ENCODE data around the gene RASD1. TPM values are rescaled to one million over a fixed set of nuclear protein-coding genes. Genes with fewer than 3 reads are reported as not detected.

Gene RASD1
- total and polyA plus RNA-seq, 2 experiments from 2014 or later: 1.2 to 2.2 TPM

DNA sequence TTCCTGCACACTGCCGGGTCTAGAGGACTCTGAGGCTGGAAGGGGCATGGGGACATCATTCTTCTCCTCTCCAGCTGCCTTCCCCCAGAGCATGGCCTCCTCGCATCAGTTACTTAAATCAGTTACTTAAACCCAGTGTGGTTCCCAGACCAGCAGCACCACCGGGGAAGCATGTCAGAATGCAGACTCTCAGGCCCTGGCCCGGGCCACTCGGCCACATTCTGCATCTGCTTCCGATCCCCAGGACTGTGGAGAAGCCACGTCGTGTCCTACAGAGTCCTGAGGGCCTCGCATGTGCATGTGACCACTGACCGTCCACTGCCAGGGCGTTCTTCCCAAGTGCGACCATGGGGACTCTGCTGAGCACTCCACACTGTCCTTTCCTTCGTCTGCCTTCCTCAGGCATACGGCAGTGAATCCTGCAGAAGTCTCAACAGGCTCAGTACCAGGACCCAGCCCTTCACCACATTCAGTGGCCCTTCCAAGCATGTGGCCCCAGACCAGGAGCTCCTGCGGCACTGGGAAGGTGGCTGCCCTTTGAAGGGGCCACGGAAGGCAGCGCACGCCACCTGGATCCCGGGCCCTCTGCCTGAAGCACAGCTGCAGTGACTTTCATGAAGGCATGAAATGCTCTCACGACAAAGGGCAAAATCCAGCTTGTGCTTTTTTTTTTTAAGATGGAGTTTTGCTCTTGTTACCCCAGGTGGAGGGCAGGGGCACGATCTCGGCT lies 46.9 kb upstream of the RASD1 start:
- no peaks in the 10 kb centered on the region for H3K27me3 ChIP-seq (replicated peaks; ENCODE audit: insufficient read depth)
- H3K4me2 ChIP-seq (ENCODE audit: unreplicated experiment): no peak overlapping the region
- H3F3A ChIP-seq (ENCODE audit: insufficient read depth): no peaks in the 10 kb centered on the region
- H3K4me3 ChIP-seq: no peak overlapping the region
- no peaks in the 10 kb centered on the region for H3K9me2 ChIP-seq (ENCODE audit: insufficient read depth)
- no peaks in the 10 kb centered on the region for H4K20me1 ChIP-seq (ENCODE audit: insufficient read depth)
- DNase-seq: no peak
- no peak overlapping the region for H3K9ac ChIP-seq
- in situ Hi-C loops (cut with MboI): no loop called here
- no peak overlapping the region for H3K27ac ChIP-seq
- no peaks in the 10 kb centered on the region for H3K9me3 ChIP-seq (ENCODE audit: low read depth)
- 94 to 95% methylated on average over 22 of the region's 22 CpGs for WGBS, 2 experiments (ENCODE audit: low coverage in 1 of 2, low lambda C conversion rate in 2 of 2, missing lambda C conversion rate in 2 of 2)
- no peaks in the 10 kb centered on the region for H3K79me2 ChIP-seq (ENCODE audit: insufficient read depth)
- no peaks in the 10 kb centered on the region for H3K36me3 ChIP-seq (ENCODE audit: low read depth)
- TF ChIP-seq EZH2 (IDR thresholded peaks at IDR 0.05; ENCODE audit: insufficient read depth, poor library complexity, severe bottlenecking) (no peak), EZH2phosphoT487 (IDR thresholded peaks at IDR 0.05; ENCODE audit: insufficient read depth, low read depth) (no peak)
- no peak overlapping the region for H2AFZ ChIP-seq
- peaks cover 8% of the 10 kb centered on the region for H3K4me1 ChIP-seq (ENCODE audit: insufficient read depth)

DNA sequence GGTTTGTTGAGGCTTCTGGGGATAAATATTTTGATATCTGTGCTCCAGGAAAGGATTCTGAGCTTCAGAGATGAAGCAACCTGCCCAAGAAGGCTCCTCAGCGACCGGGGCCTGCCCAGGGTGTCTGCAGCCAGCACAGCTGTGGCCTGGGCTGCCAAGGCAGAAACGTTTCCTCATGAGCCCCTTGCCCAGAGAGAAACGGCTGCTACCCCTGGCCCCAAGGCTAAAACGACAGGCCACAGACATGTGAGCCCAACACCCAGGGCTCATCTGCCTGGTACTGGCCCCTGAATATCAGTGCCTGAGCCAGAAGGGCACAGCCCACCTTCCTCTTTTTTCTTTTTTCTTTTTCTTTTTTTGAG lies 45.4 kb upstream of the RASD1 start:
- Histone ChIP-seq H3K27ac (no peak overlapping the region), H3K9me3 (ENCODE audit: low read depth) (no peaks in the 10 kb centered on the region), H3K4me2 (ENCODE audit: unreplicated experiment) (no peak overlapping the region), H3K4me1 (ENCODE audit: insufficient read depth) (peaks cover 8% of the 10 kb centered on the region), H3K79me2 (ENCODE audit: insufficient read depth) (no peaks in the 10 kb centered on the region), H3K36me3 (ENCODE audit: low read depth) (no peaks in the 10 kb centered on the region), H4K20me1 (ENCODE audit: insufficient read depth) (no peaks in the 10 kb centered on the region), H3K9ac (no peak overlapping the region), H3K27me3 (replicated peaks; ENCODE audit: insufficient read depth) (no peaks in the 10 kb centered on the region), H2AFZ (no peak overlapping the region), H3K4me3 (no peak overlapping the region), H3K9me2 (ENCODE audit: insufficient read depth) (no peaks in the 10 kb centered on the region), H3F3A (ENCODE audit: insufficient read depth) (no peaks in the 10 kb centered on the region)
- 55 to 66% methylated on average over 5 of the region's 5 CpGs for WGBS, 2 experiments (ENCODE audit: low coverage in 1 of 2, low lambda C conversion rate in 2 of 2, missing lambda C conversion rate in 2 of 2)
- no peak for DNase-seq
- in situ Hi-C loops (cut with MboI): no loop called here
- TF ChIP-seq EZH2 (IDR thresholded peaks at IDR 0.05; ENCODE audit: insufficient read depth, poor library complexity, severe bottlenecking): no peak
- TF ChIP-seq EZH2phosphoT487 (IDR thresholded peaks at IDR 0.05; ENCODE audit: insufficient read depth, low read depth): no peak

DNA sequence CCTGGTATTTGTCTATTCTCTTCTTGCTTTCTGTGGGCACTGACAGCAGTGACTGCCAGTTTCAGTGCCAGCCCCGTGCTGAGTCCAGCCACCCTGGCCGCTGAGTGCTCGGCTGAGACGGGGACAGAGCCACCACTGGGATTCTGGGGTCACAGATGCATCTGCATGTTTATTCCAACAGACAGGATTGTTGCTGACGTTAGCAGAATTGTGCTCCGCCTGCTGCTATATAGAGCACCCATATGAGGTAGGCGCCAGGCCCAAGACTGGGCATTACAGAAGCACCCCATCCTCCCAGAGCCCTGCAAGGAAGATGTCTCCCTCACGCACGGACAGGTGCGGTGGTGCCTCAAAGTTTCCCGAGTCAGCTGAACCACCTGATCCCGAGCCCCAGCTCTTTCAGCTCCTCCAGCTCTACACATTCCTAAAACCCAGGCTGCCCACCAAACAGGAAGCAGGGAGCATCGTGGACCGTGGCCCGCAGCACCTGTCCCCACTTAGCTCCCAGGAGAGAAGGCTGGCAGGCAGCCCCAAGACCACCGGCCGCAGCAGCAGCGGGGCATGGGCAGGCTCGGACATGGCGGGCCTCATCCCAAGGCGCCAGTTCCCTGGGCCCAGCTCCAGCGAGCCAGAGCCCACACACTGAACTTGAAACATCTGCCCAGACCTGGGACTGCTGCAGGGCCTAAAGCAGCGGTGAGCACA lies 44.9 kb upstream of the RASD1 start:
- WGBS, 2 experiments (ENCODE audit: low coverage in 1 of 2, low lambda C conversion rate in 2 of 2, missing lambda C conversion rate in 2 of 2): 81 to 86% methylated on average over 23 of the region's 23 CpGs
- no peak overlapping the region for H3K27ac ChIP-seq

DNA sequence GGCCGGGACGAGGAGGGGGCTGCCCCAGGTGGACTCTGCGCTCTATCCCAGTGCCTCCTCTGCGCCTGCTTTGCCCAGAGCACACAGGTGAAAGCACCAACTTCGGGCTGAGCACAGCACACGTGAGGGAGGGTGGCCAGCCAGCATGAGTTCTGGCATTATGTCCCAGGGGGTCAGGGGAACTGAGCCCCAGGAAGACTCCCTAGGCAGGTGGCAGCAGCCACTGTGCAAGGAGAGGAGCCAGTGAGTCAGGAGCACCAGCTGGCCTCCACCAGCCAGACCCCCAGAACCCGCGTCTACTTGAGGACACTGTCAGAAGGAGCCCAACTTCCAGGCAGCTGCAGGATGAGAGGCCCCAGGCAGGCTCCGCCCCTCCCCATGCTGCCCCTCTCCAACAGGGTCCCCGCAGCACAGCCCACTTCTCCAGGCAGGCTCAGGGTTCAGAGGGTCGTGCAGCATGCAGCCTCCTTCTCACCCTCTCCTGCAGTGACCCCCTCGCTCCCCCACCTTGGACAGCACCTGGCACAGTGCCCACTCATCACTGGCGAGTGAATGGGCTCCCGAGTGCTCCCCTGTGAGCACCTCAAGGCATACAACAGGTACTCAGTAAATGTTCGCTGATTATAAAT lies 44.2 kb upstream of the RASD1 start:
- Histone ChIP-seq H2AFZ (no peak overlapping the region), H3K9me2 (ENCODE audit: insufficient read depth) (no peaks in the 10 kb centered on the region), H3F3A (ENCODE audit: insufficient read depth) (no peaks in the 10 kb centered on the region), H3K4me1 (ENCODE audit: insufficient read depth) (peaks cover 2% of the 10 kb centered on the region), H3K79me2 (ENCODE audit: insufficient read depth) (no peaks in the 10 kb centered on the region), H3K27ac (no peak overlapping the region), H3K27me3 (replicated peaks; ENCODE audit: insufficient read depth) (no peaks in the 10 kb centered on the region), H4K20me1 (ENCODE audit: insufficient read depth) (no peaks in the 10 kb centered on the region), H3K4me2 (ENCODE audit: unreplicated experiment) (no peak overlapping the region), H3K9ac (no peak overlapping the region), H3K4me3 (no peak overlapping the region), H3K9me3 (ENCODE audit: low read depth) (no peaks in the 10 kb centered on the region), H3K36me3 (ENCODE audit: low read depth) (no peaks in the 10 kb centered on the region)
- 75 to 78% methylated on average over 12 to 15 of the region's 15 CpGs for WGBS, 2 experiments (ENCODE audit: low coverage in 1 of 2, low lambda C conversion rate in 2 of 2, missing lambda C conversion rate in 2 of 2)
- in situ Hi-C loops (cut with MboI): no loop called here
- DNase-seq: no peak
- TF ChIP-seq EZH2phosphoT487 (IDR thresholded peaks at IDR 0.05; ENCODE audit: insufficient read depth, low read depth): no peak
- no peak for TF ChIP-seq EZH2 (IDR thresholded peaks at IDR 0.05; ENCODE audit: insufficient read depth, poor library complexity, severe bottlenecking)

More for the DNA sequence above, 44.9 kb upstream of the RASD1 start:
- Histone ChIP-seq H3K4me3 (no peak overlapping the region), H3K9ac (no peak overlapping the region), H3K36me3 (ENCODE audit: low read depth) (no peaks in the 10 kb centered on the region), H4K20me1 (ENCODE audit: insufficient read depth) (no peaks in the 10 kb centered on the region), H3K9me2 (ENCODE audit: insufficient read depth) (no peaks in the 10 kb centered on the region), H3K27me3 (replicated peaks; ENCODE audit: insufficient read depth) (no peaks in the 10 kb centered on the region), H3K4me1 (ENCODE audit: insufficient read depth) (peaks cover 8% of the 10 kb centered on the region), H3F3A (ENCODE audit: insufficient read depth) (no peaks in the 10 kb centered on the region), H3K9me3 (ENCODE audit: low read depth) (no peaks in the 10 kb centered on the region), H2AFZ (no peak overlapping the region), H3K79me2 (ENCODE audit: insufficient read depth) (no peaks in the 10 kb centered on the region), H3K4me2 (ENCODE audit: unreplicated experiment) (no peak overlapping the region)
- in situ Hi-C loops (cut with MboI): no loop called here
- no peak for DNase-seq
- no peak for TF ChIP-seq EZH2 (IDR thresholded peaks at IDR 0.05; ENCODE audit: insufficient read depth, poor library complexity, severe bottlenecking)
- no peak for TF ChIP-seq EZH2phosphoT487 (IDR thresholded peaks at IDR 0.05; ENCODE audit: insufficient read depth, low read depth)
